HepG2 (cell line): ENCODE results near the gene PXDC1. TPM values are rescaled to one million over a fixed set of nuclear protein-coding genes. Genes with fewer than 3 reads are reported as not detected.

ENCODE experiments used
- ATF7-NPFF ChIP-seq: sonication (generic); formaldehyde crosslinking; IDR thresholded peaks from 2 replicates; pipeline ENCODE4 v1.8.1; 2023; ENCODE audit warnings: mild to moderate bottlenecking, low read depth, missing genetic modification reagents, moderate library complexity
- ERF ChIP-seq: IDR thresholded peaks from 2 replicates; pipeline ENCODE4 v1.6.1; 2018; ENCODE audit warnings: missing biosample characterization, missing genetic modification reagents
- HOXA5 ChIP-seq: sonication (generic); formaldehyde crosslinking; IDR thresholded peaks from 2 replicates; pipeline ENCODE4 v1.4.0; 2020; ENCODE audit warnings: missing genetic modification reagents
- IRF2 ChIP-seq: IDR thresholded peaks from 2 replicates; pipeline ENCODE4 v1.6.1; 2018; ENCODE audit warnings: missing genetic modification reagents, missing compliant biosample characterization
- SAP130 ChIP-seq: IDR thresholded peaks from 2 replicates; pipeline ENCODE4 v1.6.1; 2016; ENCODE audit warnings: low read depth
- ZBTB14 ChIP-seq: sonication (generic); formaldehyde crosslinking; IDR thresholded peaks from 2 replicates; pipeline ENCODE4 v1.4.0; 2020; ENCODE audit warnings: missing genetic modification reagents
- ZNF451 ChIP-seq: sonication (generic); formaldehyde crosslinking; IDR thresholded peaks from 2 replicates; pipeline ENCODE4 v1.5.0; 2020; ENCODE audit warnings: mild to moderate bottlenecking, missing genetic modification reagents
- ZNF598 ChIP-seq: sonication (generic); formaldehyde crosslinking; IDR thresholded peaks from 2 replicates; pipeline ENCODE4 v1.5.1; 2020; ENCODE audit warnings: mild to moderate bottlenecking, missing genetic modification reagents, borderline replicate concordance
- ZNF616 ChIP-seq: sonication (generic); formaldehyde crosslinking; IDR thresholded peaks from 2 replicates; pipeline ENCODE4 v1.5.0; 2020; ENCODE audit warnings: low read depth, mild to moderate bottlenecking, missing genetic modification reagents
- ZXDC ChIP-seq: sonication (generic); formaldehyde crosslinking; IDR thresholded peaks from 2 replicates; pipeline ENCODE4 v1.5.0; 2020; ENCODE audit warnings: mild to moderate bottlenecking, missing genetic modification reagents
- polyA plus RNA-seq, 8 experiments: library from polyadenylated mRNA; depleted of rRNA in 3 of 8; stranded (reverse) in 7 of 8; unstranded in 1 of 8; fragments of >200 nt; fragmentation: Illumina TruSeq in 4 of 8; extraction: Trizol in 4 of 8; gene quantifications; 2 replicates each; pipeline versions ENCODE4 v1.2.1 to v1.2.3, GENCODE V29; 2011 to 2016; ENCODE audit warnings: low read depth in 4 of 8, missing spikeins in 1 of 8, mixed read lengths in 1 of 8; ENCODE audit not compliant: insufficient read depth in 1 of 8
- total RNA-seq, 5 experiments: library from RNA; depleted of rRNA; stranded (reverse); fragments of >200 nt; fragmentation: Illumina TruSeq; extraction: Trizol; gene quantifications; 2 replicates each; pipeline ENCODE4 v1.2.3, GENCODE V29; 2016; ENCODE audit warnings: low read depth in 1 of 5
- TF ChIP-seq, protein P1 (sequence below): sonication (generic); formaldehyde crosslinking; IDR thresholded peaks from 2 replicates; pipeline ENCODE4 v1.4.0; 2020; ENCODE audit warnings: missing genetic modification reagents, borderline replicate concordance
- TF ChIP-seq, protein P2 (sequence below), 2 experiments: sonication (generic) in 1 of 2; formaldehyde crosslinking in 1 of 2; IDR thresholded peaks; 2 replicates each; pipeline versions ENCODE4 v1.5.1 to v1.6.1; 2011 to 2020; ENCODE audit warnings: borderline replicate concordance in 1 of 2, low read depth in 1 of 2, low read length in 1 of 2, mild to moderate bottlenecking in 1 of 2, missing genetic modification reagents in 1 of 2, moderate library complexity in 1 of 2
- TF ChIP-seq, protein P3 (sequence below): sonication (generic); formaldehyde crosslinking; IDR thresholded peaks from 2 replicates; pipeline ENCODE4 v1.9.0; 2021; ENCODE audit warnings: missing genetic modification reagents, mild to moderate bottlenecking, borderline replicate concordance
- TF ChIP-seq, protein P4 (sequence below): sonication (generic); formaldehyde crosslinking; conservative IDR thresholded peaks from 2 replicates; pipeline ENCODE4 v1.4.0; 2020; ENCODE audit warnings: missing genetic modification reagents

Gene PXDC1
- total and polyA plus RNA-seq, 2 of the 13 experiments (the other 11 are each of a cell fraction or from before 2014, with no cell fraction given), result 32.4 to 34.7 TPM

- TF ChIP-seq IRF2 (peak; percentile 46; the same call in 1 of the 2 replicates), ZBTB14 (CRISPR knock-in tag) (no peak), ERF (CRISPR knock-in tag) (peak; percentile 44; the same call in 1 of the 2 replicates), SAP130 (CRISPR knock-in tag) (peak; percentile 51; the same call in 1 of the 2 replicates), ZXDC (CRISPR knock-in tag) (peak; percentile 49; the same call in 1 of the 2 replicates), ZNF451 (CRISPR knock-in tag) (no peak), HOXA5 (CRISPR knock-in tag) (no peak), ZNF598 (CRISPR knock-in tag) (0 out of 2 replicates have a peak, but pooled peaks have one; percentile 33), ZNF616 (CRISPR knock-in tag) (no peak), ATF7-NPFF (CRISPR knock-in tag) (0 out of 2 replicates have a peak, but pooled peaks have one; percentile 10)
- TF ChIP-seq, protein P1, sequence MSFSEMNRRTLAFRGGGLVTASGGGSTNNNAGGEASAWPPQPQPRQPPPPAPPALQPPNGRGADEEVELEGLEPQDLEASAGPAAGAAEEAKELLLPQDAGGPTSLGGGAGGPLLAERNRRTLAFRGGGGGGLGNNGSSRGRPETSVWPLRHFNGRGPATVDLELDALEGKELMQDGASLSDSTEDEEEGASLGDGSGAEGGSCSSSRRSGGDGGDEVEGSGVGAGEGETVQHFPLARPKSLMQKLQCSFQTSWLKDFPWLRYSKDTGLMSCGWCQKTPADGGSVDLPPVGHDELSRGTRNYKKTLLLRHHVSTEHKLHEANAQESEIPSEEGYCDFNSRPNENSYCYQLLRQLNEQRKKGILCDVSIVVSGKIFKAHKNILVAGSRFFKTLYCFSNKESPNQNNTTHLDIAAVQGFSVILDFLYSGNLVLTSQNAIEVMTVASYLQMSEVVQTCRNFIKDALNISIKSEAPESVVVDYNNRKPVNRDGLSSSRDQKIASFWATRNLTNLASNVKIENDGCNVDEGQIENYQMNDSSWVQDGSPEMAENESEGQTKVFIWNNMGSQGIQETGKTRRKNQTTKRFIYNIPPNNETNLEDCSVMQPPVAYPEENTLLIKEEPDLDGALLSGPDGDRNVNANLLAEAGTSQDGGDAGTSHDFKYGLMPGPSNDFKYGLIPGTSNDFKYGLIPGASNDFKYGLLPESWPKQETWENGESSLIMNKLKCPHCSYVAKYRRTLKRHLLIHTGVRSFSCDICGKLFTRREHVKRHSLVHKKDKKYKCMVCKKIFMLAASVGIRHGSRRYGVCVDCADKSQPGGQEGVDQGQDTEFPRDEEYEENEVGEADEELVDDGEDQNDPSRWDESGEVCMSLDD, result no peak
- TF ChIP-seq, protein P2, sequence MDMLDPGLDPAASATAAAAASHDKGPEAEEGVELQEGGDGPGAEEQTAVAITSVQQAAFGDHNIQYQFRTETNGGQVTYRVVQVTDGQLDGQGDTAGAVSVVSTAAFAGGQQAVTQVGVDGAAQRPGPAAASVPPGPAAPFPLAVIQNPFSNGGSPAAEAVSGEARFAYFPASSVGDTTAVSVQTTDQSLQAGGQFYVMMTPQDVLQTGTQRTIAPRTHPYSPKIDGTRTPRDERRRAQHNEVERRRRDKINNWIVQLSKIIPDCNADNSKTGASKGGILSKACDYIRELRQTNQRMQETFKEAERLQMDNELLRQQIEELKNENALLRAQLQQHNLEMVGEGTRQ (IDR thresholded peaks at IDR 0.05; ENCODE audit: low read depth, low read length), result no peak
- TF ChIP-seq, protein P2 (CRISPR knock-in tag; IDR thresholded peaks at IDR 0.05; ENCODE audit: borderline replicate concordance), result no peak
- TF ChIP-seq, protein P3, sequence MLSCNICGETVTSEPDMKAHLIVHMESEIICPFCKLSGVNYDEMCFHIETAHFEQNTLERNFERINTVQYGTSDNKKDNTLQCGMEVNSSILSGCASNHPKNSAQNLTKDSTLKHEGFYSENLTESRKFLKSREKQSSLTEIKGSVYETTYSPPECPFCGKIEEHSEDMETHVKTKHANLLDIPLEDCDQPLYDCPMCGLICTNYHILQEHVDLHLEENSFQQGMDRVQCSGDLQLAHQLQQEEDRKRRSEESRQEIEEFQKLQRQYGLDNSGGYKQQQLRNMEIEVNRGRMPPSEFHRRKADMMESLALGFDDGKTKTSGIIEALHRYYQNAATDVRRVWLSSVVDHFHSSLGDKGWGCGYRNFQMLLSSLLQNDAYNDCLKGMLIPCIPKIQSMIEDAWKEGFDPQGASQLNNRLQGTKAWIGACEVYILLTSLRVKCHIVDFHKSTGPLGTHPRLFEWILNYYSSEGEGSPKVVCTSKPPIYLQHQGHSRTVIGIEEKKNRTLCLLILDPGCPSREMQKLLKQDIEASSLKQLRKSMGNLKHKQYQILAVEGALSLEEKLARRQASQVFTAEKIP, result no peak
- TF ChIP-seq, protein P4, sequence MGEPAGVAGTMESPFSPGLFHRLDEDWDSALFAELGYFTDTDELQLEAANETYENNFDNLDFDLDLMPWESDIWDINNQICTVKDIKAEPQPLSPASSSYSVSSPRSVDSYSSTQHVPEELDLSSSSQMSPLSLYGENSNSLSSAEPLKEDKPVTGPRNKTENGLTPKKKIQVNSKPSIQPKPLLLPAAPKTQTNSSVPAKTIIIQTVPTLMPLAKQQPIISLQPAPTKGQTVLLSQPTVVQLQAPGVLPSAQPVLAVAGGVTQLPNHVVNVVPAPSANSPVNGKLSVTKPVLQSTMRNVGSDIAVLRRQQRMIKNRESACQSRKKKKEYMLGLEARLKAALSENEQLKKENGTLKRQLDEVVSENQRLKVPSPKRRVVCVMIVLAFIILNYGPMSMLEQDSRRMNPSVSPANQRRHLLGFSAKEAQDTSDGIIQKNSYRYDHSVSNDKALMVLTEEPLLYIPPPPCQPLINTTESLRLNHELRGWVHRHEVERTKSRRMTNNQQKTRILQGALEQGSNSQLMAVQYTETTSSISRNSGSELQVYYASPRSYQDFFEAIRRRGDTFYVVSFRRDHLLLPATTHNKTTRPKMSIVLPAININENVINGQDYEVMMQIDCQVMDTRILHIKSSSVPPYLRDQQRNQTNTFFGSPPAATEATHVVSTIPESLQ (CRISPR knock-in tag), result no peak
Observed at GRCh38 chr6:3732345-3733141, 19.0 kb downstream of the PXDC1 start (continued).
